ENCODE data around the gene TMEM234.
A peak's percentile ranks its signal among the peaks of the same experiment; 100 is the strongest.

TMEM234 gene

GRCh38 chr1:32239337-32239736 is 17.2 kb upstream of the TMEM234 start:
- no peak for DNase-seq (ENCODE audit: low read depth)
- no peak overlapping the region for H3K4me3 ChIP-seq (ENCODE audit: low read depth, low read length)
- TF ChIP-seq CTCF (conservative IDR thresholded peaks at IDR 0.05; ENCODE audit: low read depth, low read length): no peak

GRCh38 chr1:32234792-32235191 is 12.6 kb upstream of the TMEM234 start:
- TF ChIP-seq CTCF (conservative IDR thresholded peaks at IDR 0.05; ENCODE audit: low read depth, low read length): no peak
- H3K4me3 ChIP-seq (ENCODE audit: low read depth, low read length): no peak overlapping the region
- no peak for DNase-seq (ENCODE audit: low read depth)

- no peak overlapping the region for H3K4me3 ChIP-seq (ENCODE audit: low read depth, low read length)
- TF ChIP-seq CTCF (conservative IDR thresholded peaks at IDR 0.05; ENCODE audit: low read depth, low read length): no peak
- DNase-seq (ENCODE audit: low read depth): no peak
These were observed 10.6 kb upstream of the TMEM234 start for GRCh38 chr1:32232558-32233304.

GRCh38 chr1:32231843-32232432 is 9.8 kb upstream of the TMEM234 start:
- TF ChIP-seq CTCF (conservative IDR thresholded peaks at IDR 0.05; ENCODE audit: low read depth, low read length): no peak
- DNase-seq (ENCODE audit: low read depth): no peak
- no peak overlapping the region for H3K4me3 ChIP-seq (ENCODE audit: low read depth, low read length)

GRCh38 chr1:32228771-32229170 is 6.6 kb upstream of the TMEM234 start:
- no peak overlapping the region for H3K4me3 ChIP-seq (ENCODE audit: low read depth, low read length)
- no peak for TF ChIP-seq CTCF (conservative IDR thresholded peaks at IDR 0.05; ENCODE audit: low read depth, low read length)
- DNase-seq (ENCODE audit: low read depth): no peak

- DNase-seq (ENCODE audit: low read depth): no peak
- no peak for TF ChIP-seq CTCF (conservative IDR thresholded peaks at IDR 0.05; ENCODE audit: low read depth, low read length)
- no peak overlapping the region for H3K4me3 ChIP-seq (ENCODE audit: low read depth, low read length)
These were observed 2.1 kb upstream of the TMEM234 start for GRCh38 chr1:32224285-32224684.

- DNase-seq (ENCODE audit: low read depth): no peak
- no peak overlapping the region for H3K4me3 ChIP-seq (ENCODE audit: low read depth, low read length)
These were observed 1.5 kb upstream of the TMEM234 start for GRCh38 chr1:32223683-32224082.

More at GRCh38 chr1:32223683-32224082, 1.5 kb upstream of the TMEM234 start:
- peak; percentile 41 for TF ChIP-seq CTCF (conservative IDR thresholded peaks at IDR 0.05; ENCODE audit: low read depth, low read length)
